NCI-H2029 treated with DMSO at 0.1 percent for 48 hours (cell line): Measurements from ENCODE around the gene SPINK2.

Experiments
- DNase-seq: peaks from one replicate; lab custom pipeline; 2025; lab: John Stamatoyannopoulos, UW

The SPINK2 gene

DNA sequence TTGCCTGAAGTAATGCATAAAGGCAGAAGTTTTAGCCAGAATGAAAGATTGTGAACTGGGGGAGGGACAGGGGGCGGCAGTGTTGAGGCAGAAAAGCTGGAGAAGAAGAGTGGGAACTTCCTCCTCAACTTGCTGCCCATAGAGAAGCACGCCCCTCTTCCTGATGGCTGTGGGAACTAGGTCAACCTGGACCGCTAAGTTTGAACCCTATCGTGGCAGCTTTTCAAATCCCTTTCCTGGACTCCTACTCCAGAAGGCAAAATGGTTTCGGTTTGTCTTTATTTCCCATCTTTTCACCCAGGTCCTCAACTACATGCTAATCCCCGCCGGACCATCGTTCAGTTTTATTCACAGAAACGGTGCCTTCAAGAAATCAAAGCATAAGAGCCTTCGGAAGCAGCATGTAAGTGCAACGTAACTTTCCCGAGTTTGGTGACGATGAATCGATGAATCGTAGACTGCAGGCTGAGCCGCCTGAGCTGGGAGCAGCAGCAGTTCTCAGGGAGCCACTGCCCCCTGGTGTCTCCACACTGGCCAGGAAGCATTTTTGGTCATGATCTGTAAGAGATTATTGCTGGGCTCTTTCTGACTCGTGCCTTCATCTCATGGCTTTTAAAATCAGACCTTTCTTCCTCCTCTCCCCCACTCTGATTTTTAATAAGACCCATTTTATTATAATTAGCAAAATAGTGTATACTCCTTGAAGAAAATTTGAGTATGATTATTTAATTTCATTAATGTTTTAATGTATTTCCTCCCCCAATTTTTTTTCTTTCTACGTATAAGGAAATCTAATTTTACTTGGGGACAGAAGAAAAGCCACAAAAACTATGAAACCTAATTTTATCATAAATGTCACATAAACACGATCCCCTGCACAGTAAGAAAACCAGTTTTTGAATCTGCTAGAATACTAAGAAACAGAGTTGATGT lies 21.4 kb downstream of the SPINK2 start:
- peak; percentile 66 for DNase-seq

DNA sequence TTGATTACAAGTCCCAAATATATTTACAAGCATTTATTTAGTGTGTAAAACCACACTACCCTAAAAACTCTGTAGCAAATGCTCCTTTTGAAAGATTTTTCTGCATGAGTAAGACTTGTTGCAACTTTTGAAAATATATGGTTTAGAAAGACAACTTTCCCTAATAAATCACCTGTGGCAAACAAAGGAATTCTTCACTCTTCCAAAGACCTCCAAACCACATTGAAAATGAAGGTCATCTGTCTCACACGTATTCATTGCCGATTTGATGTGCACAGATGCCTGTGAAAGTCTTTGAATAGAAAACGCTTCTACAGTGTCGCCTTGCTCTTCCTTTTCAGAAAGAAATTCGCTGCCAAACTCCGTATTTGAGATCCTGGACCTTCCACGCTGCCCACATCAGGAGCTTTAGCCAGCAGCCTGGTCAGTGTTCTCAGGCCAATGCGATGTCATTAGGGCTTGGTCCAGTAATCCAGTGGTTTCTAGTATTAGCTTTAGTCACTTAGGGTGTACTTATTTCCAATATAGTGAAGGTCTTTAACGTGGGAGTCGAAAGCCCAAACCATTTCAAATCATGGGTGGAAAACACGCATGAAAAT lies 22.2 kb downstream of the SPINK2 start:
- no peak for DNase-seq

DNA sequence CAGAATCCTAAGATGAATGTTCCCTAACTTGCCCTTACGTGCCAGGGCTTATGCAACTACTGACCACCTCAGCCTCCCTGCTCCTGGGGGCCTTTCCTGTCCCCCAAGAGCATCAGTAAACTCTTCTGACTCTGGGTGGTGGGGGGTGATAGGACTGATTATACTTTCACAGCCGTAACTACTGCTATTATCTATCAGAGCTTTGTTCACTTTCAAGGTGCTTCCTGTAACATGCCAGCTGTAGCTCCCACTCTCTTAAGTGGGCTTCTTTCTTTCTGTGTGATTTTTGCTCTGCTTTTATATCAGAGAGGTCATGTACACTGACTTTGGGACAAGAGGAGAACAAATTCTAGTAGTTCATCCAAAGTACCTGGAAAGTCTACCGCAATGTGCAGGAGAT lies 25.3 kb downstream of the SPINK2 start:
- DNase-seq = no peak

DNA sequence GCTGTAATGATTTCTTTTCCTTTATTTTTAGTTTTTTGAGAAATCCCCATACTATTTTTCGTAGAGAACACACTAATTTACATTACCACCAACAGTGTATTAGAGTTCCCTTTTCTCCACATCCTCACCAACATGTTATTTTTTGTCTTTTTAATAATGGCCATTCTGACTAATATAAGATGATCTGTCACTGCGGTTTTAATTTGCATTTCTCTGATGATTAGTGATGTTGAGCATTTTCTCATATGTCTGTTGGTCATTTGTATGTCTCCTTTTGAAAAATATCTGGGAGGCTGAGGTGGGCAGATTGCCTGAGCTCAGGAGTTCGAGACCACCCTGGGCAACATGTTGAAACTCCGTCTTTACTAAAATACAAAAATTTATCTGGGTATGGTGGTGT lies 30.2 kb downstream of the SPINK2 start:
- no peak for DNase-seq

DNA sequence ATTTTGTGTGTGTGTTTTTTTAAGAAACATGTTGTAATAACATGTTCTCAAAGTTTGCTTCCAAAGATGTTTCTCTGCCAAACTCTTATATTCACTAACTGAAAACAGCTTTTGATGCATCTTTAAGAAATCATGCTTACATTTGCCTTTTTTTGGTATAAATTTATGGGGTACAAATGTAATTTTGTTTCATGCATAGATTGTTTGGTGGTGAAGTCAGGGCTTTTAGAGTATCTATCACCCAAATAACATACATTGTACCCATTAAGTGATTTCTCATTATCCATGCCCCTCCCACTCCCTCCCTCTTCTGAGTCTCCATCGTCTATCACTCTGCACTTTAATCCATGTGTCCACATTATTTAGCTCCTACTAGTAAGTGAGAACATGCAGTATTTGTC lies 30.8 kb downstream of the SPINK2 start:
- DNase-seq = no peak

DNA sequence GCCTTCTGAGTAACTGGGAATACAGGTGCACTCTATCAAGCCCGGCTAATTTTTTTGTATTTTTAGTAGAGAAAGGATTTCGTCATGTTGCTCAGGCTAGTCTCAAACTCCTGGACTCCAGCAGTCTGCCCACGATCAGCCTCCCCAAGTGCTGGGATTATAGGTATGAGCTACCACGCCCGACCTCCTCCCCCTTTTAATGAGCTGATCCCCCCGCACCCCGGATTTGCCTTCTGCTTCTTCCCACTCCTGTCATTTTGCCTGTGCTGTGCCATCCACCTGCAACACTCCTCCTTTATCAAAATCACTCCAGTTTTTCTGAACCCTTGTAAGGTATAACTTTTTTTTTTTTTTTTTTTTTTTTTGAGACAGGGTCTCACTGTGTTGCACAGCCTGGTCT lies 33.4 kb downstream of the SPINK2 start:
- DNase-seq = no peak

DNA sequence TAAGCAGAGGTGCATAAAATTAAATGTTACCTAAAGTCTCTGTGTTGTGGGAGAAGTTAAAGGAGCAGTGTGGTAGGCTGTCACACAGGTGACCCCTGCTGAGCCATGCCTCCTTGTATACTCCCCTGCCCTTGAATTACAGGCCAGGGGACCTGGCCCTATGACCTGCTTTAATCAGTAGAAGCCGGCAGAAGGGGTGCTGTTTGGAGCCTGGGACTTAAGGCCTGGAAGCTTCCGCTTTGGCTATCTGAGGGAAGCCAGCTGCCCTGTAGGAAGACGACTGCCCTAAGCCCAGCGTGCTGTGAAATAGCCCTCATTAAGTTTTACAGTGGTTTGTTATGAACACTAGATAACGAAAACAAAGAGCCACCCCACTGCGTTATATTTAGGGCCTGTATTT lies 34.1 kb downstream of the SPINK2 start:
- DNase-seq = no peak

DNA sequence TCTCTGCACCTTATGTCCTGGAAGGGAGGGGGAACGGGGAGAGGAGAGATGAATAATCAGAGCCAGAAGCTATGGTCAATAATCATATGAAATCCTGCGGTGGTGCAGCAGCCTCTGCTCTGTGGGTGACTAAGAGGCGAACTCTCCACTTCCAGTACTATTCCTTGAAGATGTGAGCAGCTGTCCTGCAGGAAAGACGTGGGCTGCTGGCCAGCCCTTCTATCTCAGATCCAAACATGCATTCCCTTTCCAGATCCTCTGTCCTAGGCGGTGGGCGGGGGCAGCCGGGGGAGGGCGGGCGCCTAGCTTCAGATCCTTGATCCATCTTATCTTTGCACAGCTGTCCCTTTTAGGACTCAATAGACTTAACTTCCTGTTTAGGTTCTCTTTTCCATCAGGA lies 34.5 kb downstream of the SPINK2 start:
- DNase-seq = no peak

DNA sequence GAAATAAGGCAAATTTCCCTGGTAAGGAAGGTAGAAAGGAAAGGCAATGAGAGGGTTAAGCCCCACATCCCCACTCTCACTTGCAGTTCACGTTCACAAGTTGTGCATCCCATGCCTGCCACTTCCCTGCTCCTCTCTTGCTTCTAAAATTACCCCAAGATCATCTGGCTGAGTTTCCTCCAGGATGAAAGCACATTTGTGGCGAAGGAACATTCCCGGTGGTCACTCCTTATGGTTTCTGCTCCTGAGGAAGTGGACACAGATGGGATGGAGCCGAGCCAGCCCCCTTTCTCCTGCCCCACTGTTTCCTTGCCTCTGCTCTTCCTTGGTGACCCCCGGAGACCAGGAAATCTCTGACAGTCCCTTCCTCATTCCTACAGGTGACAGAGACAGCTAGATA lies 37.5 kb downstream of the SPINK2 start:
- DNase-seq = no peak

DNA sequence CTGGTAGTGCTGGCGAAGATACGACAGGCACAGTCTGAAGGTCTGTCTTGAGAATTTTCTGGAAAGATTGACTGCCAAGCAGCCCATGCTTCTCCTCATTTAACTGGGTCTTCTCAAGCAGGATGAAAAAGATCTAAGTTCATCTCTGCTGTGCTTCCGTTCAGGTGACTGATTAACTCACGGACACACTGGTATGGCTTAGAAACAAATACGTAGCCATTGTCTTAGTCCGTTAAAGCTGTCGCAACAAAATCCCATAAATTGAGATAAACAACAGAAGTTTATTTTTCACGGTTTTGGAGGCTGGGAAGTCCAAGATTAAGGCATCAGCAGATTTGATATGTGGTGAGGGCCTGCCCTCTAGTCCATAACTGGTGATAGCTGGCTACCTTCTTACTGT lies 39.5 kb downstream of the SPINK2 start:
- DNase-seq = no peak

DNA sequence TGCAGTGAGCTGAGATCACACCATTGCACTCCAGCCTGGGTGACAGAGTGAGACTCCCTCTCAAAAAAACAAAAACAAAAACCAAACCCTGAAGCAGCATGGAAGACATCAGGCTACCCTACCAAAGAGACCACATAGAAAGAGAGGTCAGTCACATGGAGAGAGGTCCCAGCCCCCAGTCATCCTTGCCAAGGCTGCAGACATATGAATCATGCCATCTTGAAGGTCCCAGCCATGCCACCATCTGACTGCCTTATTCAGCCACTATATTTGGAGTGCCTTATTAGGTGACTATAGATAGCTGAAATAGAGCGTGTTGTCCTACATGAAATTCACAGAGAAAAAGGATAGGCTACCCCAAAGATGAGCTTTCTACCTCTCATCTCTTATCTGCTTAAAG lies 48.2 kb downstream of the SPINK2 start:
- no peak for DNase-seq

DNA sequence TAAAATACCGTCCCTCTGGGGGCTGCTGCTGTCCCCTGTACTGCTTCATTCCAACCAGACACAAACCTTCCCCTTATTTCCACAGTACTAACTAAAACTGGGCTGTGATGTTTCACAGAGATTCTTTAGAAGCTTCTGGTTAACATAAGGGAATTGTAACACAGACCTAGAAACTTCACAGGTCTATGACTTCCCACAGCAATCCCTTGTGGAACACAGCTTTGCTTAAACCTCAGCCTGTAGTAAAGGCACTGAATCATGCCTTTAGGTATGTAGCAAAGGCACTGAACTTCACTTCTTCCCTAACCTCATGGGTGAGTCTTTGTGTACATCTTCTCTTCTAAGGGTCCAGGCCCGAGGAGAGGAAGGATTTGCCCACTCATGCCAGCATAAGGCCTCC lies 49.4 kb downstream of the SPINK2 start:
- no peak for DNase-seq

DNA sequence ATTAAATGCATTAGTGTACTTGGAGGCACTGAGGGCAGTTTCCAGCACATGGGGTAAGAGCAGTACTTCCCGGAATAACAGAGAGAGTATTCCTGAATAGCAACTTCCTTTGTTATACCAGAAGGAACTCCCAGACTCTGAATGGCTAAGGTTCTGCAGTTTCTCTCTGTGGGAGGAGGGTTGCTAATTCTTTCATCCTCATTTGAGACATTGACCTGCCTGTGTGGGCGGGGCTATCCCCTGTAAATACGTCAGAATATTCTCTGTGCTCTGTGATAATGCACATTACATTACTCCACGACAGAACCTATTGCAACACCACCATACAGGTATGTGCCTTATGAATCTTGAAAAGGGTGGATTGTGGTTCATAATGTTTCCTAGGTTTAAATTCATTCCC lies 52.7 kb downstream of the SPINK2 start:
- DNase-seq = no peak

DNA sequence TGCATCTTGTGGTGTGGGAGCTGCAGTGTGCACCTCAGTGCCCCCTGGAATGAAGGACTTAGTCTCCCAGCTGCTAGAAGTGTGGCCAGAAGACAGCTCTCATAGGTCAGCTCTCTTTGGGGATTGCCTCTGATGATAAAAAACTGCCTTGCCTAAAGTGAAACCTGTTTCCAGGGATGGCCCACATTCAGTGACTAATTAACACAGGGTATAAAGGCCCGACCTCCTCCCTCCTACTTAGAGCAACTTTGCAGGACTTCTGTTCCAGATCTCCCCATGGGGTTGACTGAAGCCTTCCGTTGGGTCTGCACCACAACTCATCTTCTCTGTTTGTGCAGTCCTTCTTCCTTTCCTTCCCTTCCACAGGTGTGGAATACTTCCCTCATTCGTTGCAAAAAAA lies 53.2 kb downstream of the SPINK2 start:
- DNase-seq = no peak

DNA sequence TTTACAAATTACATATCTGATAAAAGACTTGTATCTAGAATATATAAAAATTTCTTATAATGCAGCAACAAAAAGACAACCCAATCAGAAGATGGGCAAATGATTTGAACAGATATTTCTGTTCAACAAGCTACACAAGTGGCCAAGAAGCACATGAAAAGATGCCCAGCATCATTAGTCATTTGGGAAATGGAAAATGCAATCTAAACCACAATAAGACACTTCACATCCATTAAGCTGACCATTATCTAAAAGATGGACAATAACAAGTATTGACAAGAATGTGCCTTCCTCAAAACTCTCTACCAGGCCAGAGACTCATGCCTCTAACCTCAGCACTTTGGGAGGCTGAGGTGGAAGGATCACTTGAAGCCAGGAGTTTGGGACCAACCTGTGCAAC lies 53.9 kb downstream of the SPINK2 start:
- DNase-seq = no peak

DNA sequence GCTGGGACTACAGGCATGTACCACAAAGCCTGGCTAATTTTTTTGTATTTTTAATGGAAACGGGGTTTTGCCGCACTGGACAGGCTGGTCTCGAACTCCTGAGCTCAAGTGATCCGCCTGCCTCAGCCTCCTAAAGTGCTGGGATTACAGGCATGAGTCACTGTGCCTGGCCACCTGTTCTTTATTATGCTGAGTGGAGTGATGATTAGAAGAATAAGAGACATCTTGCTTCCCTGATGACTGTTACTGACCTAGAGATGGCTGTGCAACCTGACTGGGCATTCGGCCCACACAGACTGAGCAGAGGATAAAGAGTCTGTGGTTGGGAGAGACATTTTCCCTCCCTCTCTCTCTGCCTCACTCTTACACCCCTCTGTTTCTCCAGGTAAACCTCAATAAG lies 56.7 kb downstream of the SPINK2 start:
- no peak for DNase-seq

DNA sequence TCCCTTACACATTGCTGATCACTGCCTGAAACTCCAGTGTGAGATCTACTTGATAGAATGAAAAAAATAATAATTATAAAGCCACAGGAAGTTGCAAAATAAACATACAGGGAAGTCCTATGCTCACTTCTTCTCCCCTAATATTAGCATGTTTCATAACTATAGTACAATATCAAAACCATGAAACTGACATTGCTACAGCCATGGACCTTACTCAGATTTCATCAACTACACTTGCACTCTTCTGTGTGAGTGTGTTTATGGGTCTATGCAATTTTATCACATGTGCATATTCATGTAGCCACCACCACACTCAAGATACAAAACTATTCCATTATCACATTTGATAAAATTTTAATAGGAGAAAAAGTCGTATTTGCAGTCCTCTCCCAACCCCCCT lies 57.3 kb downstream of the SPINK2 start:
- DNase-seq = no peak

DNA sequence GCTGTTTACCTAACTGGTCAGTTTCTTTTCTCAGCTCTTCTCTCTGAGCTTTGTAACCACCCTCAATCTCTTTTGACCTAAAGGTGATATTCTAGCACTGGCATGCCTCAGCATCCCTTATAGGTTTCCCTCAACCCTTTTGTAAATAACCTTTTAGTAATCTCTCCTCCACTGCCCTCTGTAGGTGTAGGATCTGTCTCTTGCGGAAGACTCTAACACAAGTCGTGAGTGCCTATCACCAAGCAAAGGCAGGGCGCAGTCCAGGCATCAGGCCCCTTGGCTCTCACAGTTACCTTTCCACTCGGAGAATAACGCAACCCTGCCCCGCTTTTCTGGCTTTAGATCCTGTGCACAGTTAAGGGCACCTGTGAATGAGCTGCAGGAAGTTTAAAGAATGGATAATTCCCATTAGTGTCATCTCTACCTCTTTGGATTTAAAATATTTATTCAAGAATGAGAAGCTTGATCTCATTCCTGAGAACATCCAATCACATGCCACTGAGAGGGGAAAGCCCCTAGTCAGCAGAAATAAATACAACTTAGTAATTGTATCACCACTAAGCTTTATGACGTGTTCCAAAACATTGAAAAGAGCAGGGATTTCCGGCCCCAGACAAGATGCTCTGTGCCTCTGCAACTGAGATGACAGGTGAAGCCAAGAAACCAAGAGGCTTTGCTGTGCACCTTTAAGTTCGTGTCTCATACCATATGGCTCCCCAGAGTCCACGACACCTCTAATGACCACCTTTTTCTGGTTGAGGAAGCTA lies 58.8 kb downstream of the SPINK2 start:
- DNase-seq = no peak

DNA sequence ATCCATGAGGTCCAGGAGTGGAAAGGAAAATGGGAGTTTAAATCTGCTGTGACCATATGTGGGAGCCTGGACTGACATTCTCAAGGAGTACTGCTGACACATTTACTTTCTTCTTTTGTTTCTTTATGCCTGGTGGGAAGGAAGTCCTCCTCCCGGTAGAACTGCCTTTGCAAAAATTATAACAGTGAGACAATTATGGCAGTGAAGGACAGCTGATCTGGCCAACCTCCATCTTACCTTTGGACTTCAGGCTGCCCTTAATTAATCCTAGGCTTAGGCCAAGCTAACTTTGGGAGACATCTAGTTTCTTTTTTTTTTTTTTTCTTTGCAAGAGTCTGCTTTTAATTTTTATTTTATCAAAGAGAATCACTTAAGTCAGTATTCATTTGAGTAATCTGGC lies 61.3 kb downstream of the SPINK2 start:
- no peak for DNase-seq
